Keratinocyte (primary cell): ENCODE results near the gene HNRNPU. TPM values are rescaled to one million over a fixed set of nuclear protein-coding genes. Genes with fewer than 3 reads are reported as not detected.

Experiments used
- DNase-seq: peaks from one replicate; pipeline ENCODE4 v3.0.0-alpha.2; 2011; ENCODE audit warnings: low read depth, missing footprints, low spot score
- FAIRE-seq: peaks from 2 replicates; lab custom pipeline; 2011; peaks lifted over from hg19 to GRCh38; lab: Jason Lieb, UNC
- H2AFZ ChIP-seq: 2 replicates; pipeline ENCODE4 v1.6.0; 2012; ENCODE audit warnings: low read length, control low read depth, inconsistent platforms; ENCODE audit not compliant: control insufficient read depth
- H3K27ac ChIP-seq: 2 replicates; pipeline ENCODE4 v1.5.1; 2011; ENCODE audit warnings: low read length; ENCODE audit not compliant: control insufficient read depth, insufficient read depth
- H3K27me3 ChIP-seq: 3 replicates; pipeline ENCODE4 v1.6.0; 2011; ENCODE audit warnings: low read length; ENCODE audit not compliant: control insufficient read depth, insufficient read depth; ENCODE audit errors: extremely low read depth
- H3K36me3 ChIP-seq, 2 experiments: 2 replicates in 1 of 2; 3 replicates in 1 of 2; pipeline ENCODE4 v1.5.1; 2011; ENCODE audit warnings: low read length in 2 of 2, mild to moderate bottlenecking in 1 of 2; ENCODE audit not compliant: control insufficient read depth in 2 of 2, insufficient read depth in 2 of 2; ENCODE audit errors: extremely low read depth in 1 of 2
- H3K4me1 ChIP-seq: 3 replicates; pipeline ENCODE4 v1.5.1; 2011; ENCODE audit warnings: low read length; ENCODE audit not compliant: control insufficient read depth, insufficient read depth; ENCODE audit errors: extremely low read depth
- H3K4me2 ChIP-seq: 3 replicates; pipeline ENCODE4 v1.6.0; 2011; ENCODE audit warnings: low read depth, low read length; ENCODE audit not compliant: control insufficient read depth, insufficient read depth; ENCODE audit errors: extremely low read depth
- H3K4me3 ChIP-seq, 3 experiments: fragments of 200-600 bp in 1 of 3; sonication (generic) in 1 of 3; 2 replicates in 2 of 3; 3 replicates in 1 of 3; pipeline ENCODE4 v1.5.1; 2011 to 2016; ENCODE audit warnings: low read length in 3 of 3, mild to moderate bottlenecking in 3 of 3, control low read depth in 2 of 3, inconsistent platforms in 1 of 3, low read depth in 1 of 3, mixed read lengths in 1 of 3, mixed run types in 1 of 3, moderate library complexity in 1 of 3; ENCODE audit not compliant: control insufficient read depth in 2 of 3, insufficient read depth in 2 of 3; ENCODE audit errors: extremely low read depth in 1 of 3
- H3K79me2 ChIP-seq: 2 replicates; pipeline ENCODE4 v1.6.0; 2012; ENCODE audit warnings: low read length; ENCODE audit not compliant: control insufficient read depth, insufficient read depth
- H3K9ac ChIP-seq: 3 replicates; pipeline ENCODE4 v1.6.0; 2011; ENCODE audit warnings: low read length; ENCODE audit not compliant: control insufficient read depth, insufficient read depth; ENCODE audit errors: extremely low read depth
- H3K9me1 ChIP-seq: 3 replicates; pipeline ENCODE4 v1.6.0; 2011; ENCODE audit warnings: low read length; ENCODE audit not compliant: control insufficient read depth, insufficient read depth; ENCODE audit errors: extremely low read depth
- H3K9me3 ChIP-seq: 2 replicates; pipeline ENCODE4 v1.5.1; 2012; ENCODE audit warnings: low read depth, low read length; ENCODE audit not compliant: control insufficient read depth
- H4K20me1 ChIP-seq: 3 replicates; pipeline ENCODE4 v1.6.0; 2011; ENCODE audit warnings: low read length; ENCODE audit not compliant: control insufficient read depth, insufficient read depth; ENCODE audit errors: extremely low read depth
- CTCF ChIP-seq, 3 experiments: IDR thresholded peaks in 1 of 3; conservative IDR thresholded peaks in 1 of 3; optimal IDR thresholded peaks in 1 of 3; 2 replicates in 2 of 3; 3 replicates in 1 of 3; pipeline versions ENCODE3 to v1.5.1; 2011; ENCODE audit warnings: low read length in 3 of 3, mild to moderate bottlenecking in 3 of 3, moderate library complexity in 2 of 3, control low read depth in 1 of 3, inconsistent platforms in 1 of 3; ENCODE audit not compliant: insufficient read depth in 2 of 3; ENCODE audit errors: extremely low read depth in 1 of 3
- EZH2 ChIP-seq: IDR thresholded peaks from one replicate; pipeline ENCODE4 v1.6.1; 2012; ENCODE audit warnings: inconsistent platforms, mild to moderate bottlenecking, low read length, moderate library complexity
- dilution Hi-C: fragments of 300-500 bp; cut with MboI; formaldehyde crosslinking; loops from one replicate; pipeline ENCODE4 v1.7.0; 2020; ENCODE audit warnings: low sequenced_read_pairs; ENCODE audit not compliant: extremely low pct_ligation_motif_present
- polyA plus RNA-seq, 5 experiments: library from polyadenylated mRNA; depleted of rRNA in 3 of 5; stranded (reverse) in 3 of 5; stranded (forward) in 1 of 5; unstranded in 1 of 5; fragments of >200 nt; gene quantifications; 1 replicate in 1 of 5; 2 replicates in 3 of 5; 3 replicates in 1 of 5; pipeline versions ENCODE4 v1.2.1 to v1.2.3, GENCODE V29; 2011 to 2012; ENCODE audit warnings: missing spikeins in 2 of 5, low read depth in 1 of 5, low replicate concordance in 1 of 5

Gene HNRNPU
- polyA plus RNA-seq, 1 donor (not counting 4 experiments of a cell fraction or from before 2014, with no cell fraction given): 220 TPM

- no peaks in the 10 kb centered on the region for H3K9me3 ChIP-seq
- H3K4me1 ChIP-seq: no peaks in the 10 kb centered on the region
- no peaks in the 10 kb centered on the region for H3K36me3 ChIP-seq
- H3K4me3 ChIP-seq: no peak overlapping the region
- TF ChIP-seq CTCF (optimal IDR thresholded peaks at IDR 0.05 in 1 of 3, IDR thresholded peaks at IDR 0.05 in 1 of 3, conservative IDR thresholded peaks at IDR 0.05 in 1 of 3; ENCODE audit: extremely low read depth in 1 of 3, insufficient read depth in 2 of 3, low read length in 3 of 3) (no peak), EZH2 (no peak)
- no peak for FAIRE-seq
- H3K9ac ChIP-seq: no peak overlapping the region
- H4K20me1 ChIP-seq: no peaks in the 10 kb centered on the region
- dilution Hi-C loops: no loop called here
- no peak overlapping the region for H3K4me2 ChIP-seq
- H3K79me2 ChIP-seq: no peaks in the 10 kb centered on the region
- H3K27ac ChIP-seq: no peak overlapping the region
- no peak for DNase-seq
- H3K9me1 ChIP-seq: no peaks in the 10 kb centered on the region
- no peaks in the 10 kb centered on the region for H3K27me3 ChIP-seq
- no peak overlapping the region for H2AFZ ChIP-seq
Observed at GRCh38 chr1:244830639-244831038, 33.7 kb downstream of the HNRNPU start.

GRCh38 chr1:244826712-244827111 is 37.6 kb downstream of the HNRNPU start:
- Histone ChIP-seq H3K4me1 (no peaks in the 10 kb centered on the region), H3K79me2 (no peaks in the 10 kb centered on the region), H2AFZ (no peak overlapping the region), H3K27me3 (no peaks in the 10 kb centered on the region), H3K9me3 (no peaks in the 10 kb centered on the region), H4K20me1 (no peaks in the 10 kb centered on the region), H3K27ac (no peak overlapping the region), H3K36me3 (no peaks in the 10 kb centered on the region), H3K9me1 (no peaks in the 10 kb centered on the region), H3K4me3 (no peak overlapping the region), H3K9ac (no peak overlapping the region), H3K4me2 (no peak overlapping the region)
- DNase-seq (no peak), FAIRE-seq (no peak)
- dilution Hi-C loops: no loop called here
- TF ChIP-seq EZH2: no peak
- no peak for TF ChIP-seq CTCF (optimal IDR thresholded peaks at IDR 0.05 in 1 of 3, IDR thresholded peaks at IDR 0.05 in 1 of 3, conservative IDR thresholded peaks at IDR 0.05 in 1 of 3; ENCODE audit: extremely low read depth in 1 of 3, insufficient read depth in 2 of 3, low read length in 3 of 3)
